IPS DF 6.9 (cell line): ENCODE data around the gene CDC26.
"Not testable (repeated sequence)": the region's sequence is repeated elsewhere in the genome, so short reads cannot be mapped to it uniquely, and the experiment has no call there.

Experiments used
- DNase-seq: peaks from one replicate; pipeline ENCODE4 v3.0.0-alpha.2; 2013; ENCODE audit warnings: low read depth, low spot score
- H3K27ac ChIP-seq: one replicate; pipeline ENCODE4 v1.5.1; 2013; ENCODE audit warnings: low read length, control low read depth
- H3K27me3 ChIP-seq: 2 replicates; pipeline ENCODE4 v1.6.1; 2013; ENCODE audit warnings: mild to moderate bottlenecking, low read length; ENCODE audit not compliant: control insufficient read depth, insufficient read depth
- H3K36me3 ChIP-seq: 2 replicates; pipeline ENCODE4 v1.6.1; 2013; ENCODE audit warnings: low read length; ENCODE audit not compliant: control insufficient read depth, insufficient read depth
- H3K4me1 ChIP-seq: 2 replicates; pipeline ENCODE4 v1.6.1; 2013; ENCODE audit warnings: low read length; ENCODE audit not compliant: control insufficient read depth, insufficient read depth
- H3K4me3 ChIP-seq: 2 replicates; pipeline ENCODE4 v1.5.1; 2013; ENCODE audit warnings: mild to moderate bottlenecking, low read length
- H3K9me3 ChIP-seq: 2 replicates; pipeline ENCODE4 v1.6.1; 2013; ENCODE audit warnings: low read length, inconsistent platforms; ENCODE audit not compliant: control insufficient read depth, insufficient read depth
- WGBS: extraction: QIAGEN DNeasy Blood & Tissue Kit; methylation state at CpG from one replicate; pipeline ENCODE4 v1.1.7; 2013; ENCODE audit warnings: mixed read lengths, missing lambda C conversion rate; ENCODE audit not compliant: insufficient read length, insufficient coverage; 5-methylcytosine and 5-hydroxymethylcytosine counted together

CDC26 gene

DNA sequence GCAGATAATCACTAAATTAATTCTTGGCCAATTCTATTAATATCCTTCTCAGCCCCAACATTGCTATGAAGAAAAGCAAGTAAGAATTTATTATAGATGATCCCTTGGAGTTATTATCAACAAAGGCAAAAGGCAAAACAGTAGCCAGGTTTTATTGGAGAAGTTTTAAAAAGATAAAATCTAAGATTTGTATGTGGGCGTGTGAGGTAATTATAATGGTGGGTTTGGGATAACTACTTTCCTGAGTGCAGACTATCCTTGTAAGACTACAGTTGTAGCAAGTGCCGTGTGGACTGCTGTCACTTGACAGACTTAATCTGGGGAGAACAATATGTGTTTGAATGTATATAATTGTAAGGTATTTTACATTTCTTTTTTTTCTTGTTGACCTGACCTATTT is 30.8 kb downstream of the CDC26 start:
- Histone ChIP-seq H3K27ac (no peak overlapping the region), H3K9me3 (no peaks in the 10 kb centered on the region), H3K4me3 (no peak overlapping the region), H3K4me1 (no peaks in the 10 kb centered on the region), H3K36me3 (no peaks in the 10 kb centered on the region), H3K27me3 (no peaks in the 10 kb centered on the region)
- WGBS: 100% methylated on average over 1 of the region's 2 CpGs
- no peak for DNase-seq

DNA sequence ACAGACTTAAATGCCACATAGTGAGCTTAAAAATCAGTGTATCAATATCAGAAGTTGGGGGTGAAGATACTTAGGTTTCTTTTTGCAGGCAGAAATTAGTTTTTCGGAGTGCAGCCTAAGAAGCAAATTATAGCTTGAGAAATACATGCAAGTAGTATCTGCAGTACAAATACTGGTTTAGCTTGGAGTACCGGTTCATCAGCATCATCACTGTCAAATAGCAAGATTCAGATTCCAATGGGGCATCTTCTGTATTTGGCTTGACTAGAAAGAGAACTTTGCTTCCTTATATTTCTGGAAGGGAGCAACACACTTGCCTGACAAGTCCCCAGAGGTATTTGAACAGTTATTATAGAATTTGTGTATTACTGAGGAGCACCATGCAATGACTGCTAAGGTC is 34.2 kb downstream of the CDC26 start:
- no peaks in the 10 kb centered on the region for H3K36me3 ChIP-seq
- no peaks in the 10 kb centered on the region for H3K27me3 ChIP-seq
- H3K27ac ChIP-seq: no peak overlapping the region
- no CpG with 5 or more reads among the region's 2 CpGs for WGBS
- H3K4me1 ChIP-seq: no peaks in the 10 kb centered on the region
- H3K4me3 ChIP-seq: no peak overlapping the region
- no peak for DNase-seq
- no peaks in the 10 kb centered on the region for H3K9me3 ChIP-seq

DNA sequence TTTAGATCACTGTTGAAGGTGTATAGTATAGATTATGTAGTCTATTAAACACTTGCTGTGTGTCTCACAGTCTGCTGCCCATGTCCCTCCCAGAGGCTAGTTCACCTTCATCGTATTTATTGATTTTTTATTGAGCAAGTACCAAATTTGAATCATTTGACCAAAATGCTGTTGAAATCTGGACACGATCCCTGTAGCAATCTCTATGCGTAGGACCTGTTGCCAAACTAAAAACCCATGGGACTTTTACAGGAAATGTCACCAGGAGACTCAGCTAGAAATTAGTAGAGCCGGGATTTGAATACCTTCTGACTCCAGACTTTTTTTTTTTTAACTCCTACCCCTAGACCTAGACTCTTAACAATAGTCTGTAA is 36.5 kb downstream of the CDC26 start:
- Histone ChIP-seq H3K27me3 (no peaks in the 10 kb centered on the region), H3K27ac (no peak overlapping the region), H3K36me3 (no peaks in the 10 kb centered on the region), H3K4me1 (no peaks in the 10 kb centered on the region), H3K9me3 (no peaks in the 10 kb centered on the region), H3K4me3 (no peak overlapping the region)
- no CpG with 5 or more reads among the region's 4 CpGs for WGBS
- no peak for DNase-seq

GRCh38 chr9:113238202-113238858 is 37.0 kb downstream of the CDC26 start:
- no peak for DNase-seq
- Histone ChIP-seq H3K36me3 (no peaks in the 10 kb centered on the region), H3K27me3 (no peaks in the 10 kb centered on the region), H3K4me3 (no peak overlapping the region), H3K27ac (no peak overlapping the region), H3K9me3 (no peaks in the 10 kb centered on the region), H3K4me1 (no peaks in the 10 kb centered on the region)
- WGBS: no CpG with 5 or more reads among the region's 10 CpGs

DNA sequence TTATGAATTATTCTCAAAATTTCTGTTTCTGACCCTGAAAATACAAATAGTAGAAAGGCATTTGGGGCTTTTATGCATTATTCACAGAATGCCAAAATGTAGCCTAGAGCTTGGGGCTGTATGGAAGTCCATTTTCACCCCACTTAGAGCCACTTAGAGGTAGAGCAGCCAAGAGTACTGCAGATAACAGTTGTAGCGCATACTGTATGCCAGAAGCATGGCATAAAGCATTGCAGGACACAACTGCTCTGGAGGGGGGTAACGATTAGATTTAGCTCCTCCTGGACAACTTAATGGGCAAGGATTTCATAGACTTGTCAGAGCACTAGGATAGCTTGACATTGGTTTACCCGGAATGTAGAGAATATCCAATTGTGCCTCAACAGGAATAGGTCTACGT is 38.3 kb downstream of the CDC26 start:
- H3K27ac ChIP-seq: no peak overlapping the region
- DNase-seq: no peak
- H3K9me3 ChIP-seq: no peaks in the 10 kb centered on the region

GRCh38 chr9:113235701-113236255 is 39.6 kb downstream of the CDC26 start:
- H3K4me1 ChIP-seq, DNase-seq, H3K4me3 ChIP-seq, H3K27ac ChIP-seq, H3K9me3 ChIP-seq, H3K27me3 ChIP-seq, H3K36me3 ChIP-seq: not testable (repeated sequence)
- no CpG with 5 or more reads among the region's 10 CpGs for WGBS

More for the DNA sequence above, 38.3 kb downstream of the CDC26 start:
- no peaks in the 10 kb centered on the region for H3K36me3 ChIP-seq
- H3K27me3 ChIP-seq: no peaks in the 10 kb centered on the region
- H3K4me1 ChIP-seq: no peaks in the 10 kb centered on the region
- H3K4me3 ChIP-seq: no peak overlapping the region
- WGBS: no CpG with 5 or more reads among the region's 4 CpGs

GRCh38 chr9:113231701-113232100 is 43.7 kb downstream of the CDC26 start:
- Histone ChIP-seq H3K27ac (no peak overlapping the region), H3K9me3 (no peaks in the 10 kb centered on the region), H3K4me3 (no peak overlapping the region), H3K36me3 (no peaks in the 10 kb centered on the region), H3K4me1 (no peaks in the 10 kb centered on the region), H3K27me3 (no peaks in the 10 kb centered on the region)
- no peak for DNase-seq
- 100% methylated on average over 1 of the region's 2 CpGs for WGBS

DNA sequence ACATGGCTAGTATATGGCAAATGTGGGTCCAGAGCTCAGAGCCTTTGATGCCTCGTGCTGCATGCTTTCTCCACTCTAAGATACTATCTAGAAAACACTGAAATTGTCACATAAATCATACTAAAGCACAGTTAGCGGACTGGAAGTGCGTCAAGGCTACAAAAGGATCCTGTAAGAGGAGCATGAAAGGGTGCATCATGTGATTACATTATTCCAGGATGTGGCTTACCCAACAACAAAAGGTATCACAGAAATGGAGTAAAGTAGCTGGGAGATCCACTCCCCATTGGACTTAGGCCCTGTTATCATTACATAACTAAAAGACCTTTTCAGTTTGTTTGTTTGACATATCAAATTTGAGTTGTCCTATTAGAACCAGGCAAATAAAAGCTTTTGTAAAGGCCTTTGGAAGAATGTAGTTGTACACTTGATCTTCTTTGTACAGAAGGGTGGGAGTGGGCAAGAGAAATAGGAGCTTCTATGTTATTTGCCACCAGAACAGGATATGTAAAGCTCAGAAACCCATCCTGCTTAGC is 47.2 kb downstream of the CDC26 start:
- H3K4me3 ChIP-seq: no peak overlapping the region
- no peaks in the 10 kb centered on the region for H3K9me3 ChIP-seq
- no peak for DNase-seq
- no peaks in the 10 kb centered on the region for H3K27me3 ChIP-seq
- no CpG with 5 or more reads among the region's 3 CpGs for WGBS
- no peaks in the 10 kb centered on the region for H3K36me3 ChIP-seq
- no peak overlapping the region for H3K27ac ChIP-seq
- H3K4me1 ChIP-seq: no peaks in the 10 kb centered on the region

DNA sequence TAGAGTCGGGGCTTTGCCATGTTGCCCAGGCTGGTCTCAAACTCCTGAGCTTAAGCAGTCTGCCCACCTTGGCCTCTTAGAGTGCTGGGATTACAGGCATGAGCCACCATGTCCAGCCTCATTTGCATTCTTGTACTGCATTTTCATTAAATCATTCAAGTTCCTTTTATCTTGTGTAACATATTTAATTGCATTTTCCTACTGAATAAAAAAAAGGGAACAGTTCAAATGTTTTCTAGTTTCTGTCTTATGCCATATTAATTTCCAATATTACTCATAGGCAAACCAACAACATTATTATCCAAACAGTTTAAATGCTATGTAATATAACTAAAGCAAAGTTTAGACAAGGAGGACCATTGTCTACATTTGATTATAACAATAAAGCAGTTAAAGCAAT is 47.9 kb downstream of the CDC26 start:
- peaks cover under 1% of the 10 kb centered on the region; the same call in 1 of the 2 replicates for H3K4me1 ChIP-seq
- H3K27me3 ChIP-seq: no peaks in the 10 kb centered on the region
- H3K4me3 ChIP-seq: no peak overlapping the region
- no peaks in the 10 kb centered on the region for H3K9me3 ChIP-seq
- no peak overlapping the region for H3K27ac ChIP-seq
- WGBS: no CpG with 5 or more reads among the region's 1 CpG
- DNase-seq: no peak
- H3K36me3 ChIP-seq: no peaks in the 10 kb centered on the region

GRCh38 chr9:113223963-113224362 is 51.4 kb downstream of the CDC26 start:
- Histone ChIP-seq H3K9me3 (no peaks in the 10 kb centered on the region), H3K36me3 (no peaks in the 10 kb centered on the region), H3K27me3 (no peaks in the 10 kb centered on the region), H3K4me1 (peaks cover 2% of the 10 kb centered on the region; the same call in 1 of the 2 replicates), H3K4me3 (no peak overlapping the region), H3K27ac (no peak overlapping the region)
- DNase-seq: no peak
- WGBS: no CpG with 5 or more reads among the region's 2 CpGs

DNA sequence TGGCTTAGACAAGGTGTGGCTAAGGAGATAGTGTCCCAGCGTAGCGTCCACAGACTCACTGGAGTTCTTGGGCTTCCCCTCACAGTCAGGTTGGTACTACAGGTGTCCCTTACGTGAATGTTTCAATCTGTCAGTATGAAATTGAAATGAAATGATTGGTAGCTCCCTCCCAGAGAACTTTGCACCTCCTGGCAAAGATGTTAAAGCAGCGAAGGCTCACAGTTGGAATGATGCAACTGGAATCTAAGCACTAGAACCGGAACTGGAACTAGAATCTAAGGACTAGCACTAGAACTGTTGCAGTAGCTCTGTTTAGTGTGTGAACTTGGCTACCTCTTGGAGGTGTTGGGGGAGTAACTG is 52.9 kb downstream of the CDC26 start:
- WGBS: no CpG with 5 or more reads among the region's 5 CpGs
- Histone ChIP-seq H3K27me3 (no peaks in the 10 kb centered on the region), H3K27ac (no peak overlapping the region), H3K4me3 (peak overlapping the region; percentile 91; the same call in 1 of the 2 replicates), H3K9me3 (no peaks in the 10 kb centered on the region), H3K36me3 (no peaks in the 10 kb centered on the region), H3K4me1 (peaks cover 2% of the 10 kb centered on the region; the same call in 1 of the 2 replicates)
- DNase-seq: no peak
